ENCODE results near the gene ADGRD1. TPM values are rescaled to one million over a fixed set of nuclear protein-coding genes. Genes with fewer than 3 reads are reported as not detected.

Gene ADGRD1
- total RNA-seq, 1 donor from 2014 or later, result 0.47 TPM

DNA sequence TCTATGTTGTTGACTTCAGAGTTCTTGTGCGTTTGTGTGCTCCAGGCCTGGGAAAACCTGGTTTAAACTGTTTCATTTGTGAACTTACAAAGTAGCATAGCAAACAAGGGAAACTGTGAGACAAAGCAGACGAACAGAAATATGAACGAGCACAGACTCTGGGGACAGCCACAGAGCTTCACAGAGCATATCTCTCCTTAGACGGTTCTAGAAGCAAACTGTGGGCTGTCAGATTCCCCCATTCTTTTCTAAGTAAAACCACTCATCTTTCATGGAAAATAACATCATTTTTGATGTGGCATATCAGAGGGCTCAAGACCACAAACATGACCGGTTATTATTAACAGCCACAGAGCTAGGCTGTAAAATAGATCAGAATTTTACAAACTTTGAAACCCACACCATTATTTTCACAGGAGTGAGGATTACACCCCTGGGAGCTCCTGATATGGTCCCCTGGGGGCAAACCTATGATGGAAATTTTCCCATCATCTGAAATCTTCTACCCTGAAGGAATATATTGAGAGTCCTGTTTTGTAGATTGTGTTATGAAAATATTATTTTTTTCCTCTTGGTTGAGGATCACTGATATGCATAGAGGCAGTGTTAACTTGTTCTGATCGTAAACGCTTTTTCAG is 102.0 kb downstream of the ADGRD1 start:
- H3K9me3 Mint-ChIP-seq, result no peaks in the 10 kb centered on the region
- H3K36me3 Mint-ChIP-seq (ENCODE audit: low read depth), result no peaks in the 10 kb centered on the region
- ChIA-PET POLR2A (no interaction called here), CTCF (no interaction called here)
- no peak overlapping the region for H3K27ac Mint-ChIP-seq
- DNase-seq (no peak), ATAC-seq (ENCODE audit: low read depth) (no peak)
- H3K4me3 Mint-ChIP-seq, result no peak overlapping the region
- peaks cover 23% of the 10 kb centered on the region for H3K27me3 Mint-ChIP-seq
- TF ChIP-seq, protein P1, sequence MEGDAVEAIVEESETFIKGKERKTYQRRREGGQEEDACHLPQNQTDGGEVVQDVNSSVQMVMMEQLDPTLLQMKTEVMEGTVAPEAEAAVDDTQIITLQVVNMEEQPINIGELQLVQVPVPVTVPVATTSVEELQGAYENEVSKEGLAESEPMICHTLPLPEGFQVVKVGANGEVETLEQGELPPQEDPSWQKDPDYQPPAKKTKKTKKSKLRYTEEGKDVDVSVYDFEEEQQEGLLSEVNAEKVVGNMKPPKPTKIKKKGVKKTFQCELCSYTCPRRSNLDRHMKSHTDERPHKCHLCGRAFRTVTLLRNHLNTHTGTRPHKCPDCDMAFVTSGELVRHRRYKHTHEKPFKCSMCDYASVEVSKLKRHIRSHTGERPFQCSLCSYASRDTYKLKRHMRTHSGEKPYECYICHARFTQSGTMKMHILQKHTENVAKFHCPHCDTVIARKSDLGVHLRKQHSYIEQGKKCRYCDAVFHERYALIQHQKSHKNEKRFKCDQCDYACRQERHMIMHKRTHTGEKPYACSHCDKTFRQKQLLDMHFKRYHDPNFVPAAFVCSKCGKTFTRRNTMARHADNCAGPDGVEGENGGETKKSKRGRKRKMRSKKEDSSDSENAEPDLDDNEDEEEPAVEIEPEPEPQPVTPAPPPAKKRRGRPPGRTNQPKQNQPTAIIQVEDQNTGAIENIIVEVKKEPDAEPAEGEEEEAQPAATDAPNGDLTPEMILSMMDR (IDR thresholded peaks at IDR 0.05), result no peak
- no peaks in the 10 kb centered on the region for H3K4me1 Mint-ChIP-seq
- intact Hi-C loops (cut with micrococcal nuclease), result no loop called here

DNA sequence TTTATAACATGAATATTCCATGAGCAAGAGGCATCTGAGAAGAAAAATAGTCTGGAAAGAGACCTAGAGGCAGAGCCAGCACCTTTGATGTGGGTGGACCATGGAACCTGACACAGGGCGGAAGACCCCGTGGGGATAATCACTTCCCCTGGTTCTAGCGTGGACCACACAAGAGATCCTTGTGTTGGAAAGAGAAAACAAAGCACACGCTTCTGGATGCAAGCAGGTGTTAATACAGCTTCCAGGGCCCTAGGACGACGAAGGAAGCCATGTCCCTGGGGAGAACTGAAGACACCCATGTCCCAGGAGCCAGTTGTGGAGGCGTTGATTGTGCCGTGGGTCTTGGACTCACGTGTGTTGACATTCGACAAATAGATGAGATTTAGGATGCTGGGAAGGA is 102.9 kb downstream of the ADGRD1 start:
- TF ChIP-seq, protein P1 (IDR thresholded peaks at IDR 0.05), result no peak
- no peak overlapping the region for H3K27ac Mint-ChIP-seq
- CTCF ChIA-PET, result interaction anchor here (1.3 kb wide), 1 partner anchor 50 kb away, joined by 3 read pairs; no protein-coding TSS in a partner anchor
- no peak for ATAC-seq (ENCODE audit: low read depth)
- no peak overlapping the region for H3K4me3 Mint-ChIP-seq
- H3K36me3 Mint-ChIP-seq (ENCODE audit: low read depth), result no peaks in the 10 kb centered on the region
- H3K27me3 Mint-ChIP-seq, result peaks cover 24% of the 10 kb centered on the region
- POLR2A ChIA-PET, result no interaction called here
- no peaks in the 10 kb centered on the region for H3K9me3 Mint-ChIP-seq
- H3K4me1 Mint-ChIP-seq, result no peaks in the 10 kb centered on the region
- DNase-seq, result no peak
- intact Hi-C loops (cut with micrococcal nuclease), result no loop called here

DNA sequence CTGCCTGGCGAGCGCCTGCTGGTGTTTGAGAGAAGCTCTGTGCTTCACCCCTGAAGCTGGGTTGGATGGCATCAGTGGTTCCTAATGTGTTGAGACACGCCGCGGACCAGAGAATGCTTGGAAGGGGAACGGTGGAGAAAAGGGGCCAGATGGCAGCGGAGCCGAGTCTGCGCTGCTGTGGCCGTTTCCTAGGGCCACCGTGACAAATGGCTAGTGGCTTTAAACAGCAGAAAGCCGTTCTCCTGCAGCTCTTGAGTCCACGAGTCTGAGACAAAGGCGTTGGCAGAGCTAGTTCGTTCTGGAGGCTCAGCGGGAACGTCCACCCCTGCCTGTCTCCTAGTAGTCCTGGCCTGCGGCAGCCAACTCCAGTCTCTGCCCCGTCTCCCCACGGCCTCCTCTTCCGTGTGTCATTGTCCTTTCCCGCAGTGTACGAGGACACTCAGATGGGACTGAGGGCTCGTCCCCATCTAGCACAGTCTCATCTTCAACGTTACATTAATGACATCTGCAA is 103.6 kb downstream of the ADGRD1 start:
- no peaks in the 10 kb centered on the region for H3K4me1 Mint-ChIP-seq
- POLR2A ChIA-PET, result no interaction called here
- no peak for ATAC-seq (ENCODE audit: low read depth)
- no peak overlapping the region for H3K4me3 Mint-ChIP-seq
- H3K36me3 Mint-ChIP-seq (ENCODE audit: low read depth), result no peaks in the 10 kb centered on the region
- H3K9me3 Mint-ChIP-seq, result no peaks in the 10 kb centered on the region
- H3K27ac Mint-ChIP-seq, result no peak overlapping the region
- TF ChIP-seq, protein P1 (IDR thresholded peaks at IDR 0.05), result no peak
- peaks cover 24% of the 10 kb centered on the region for H3K27me3 Mint-ChIP-seq
- CTCF ChIA-PET, result interaction anchor here (1.3 kb wide), 1 partner anchor 49 kb away, joined by 3 read pairs; no protein-coding TSS in a partner anchor
- intact Hi-C loops (cut with micrococcal nuclease), result no loop called here
- DNase-seq, result peak; percentile 8

DNA sequence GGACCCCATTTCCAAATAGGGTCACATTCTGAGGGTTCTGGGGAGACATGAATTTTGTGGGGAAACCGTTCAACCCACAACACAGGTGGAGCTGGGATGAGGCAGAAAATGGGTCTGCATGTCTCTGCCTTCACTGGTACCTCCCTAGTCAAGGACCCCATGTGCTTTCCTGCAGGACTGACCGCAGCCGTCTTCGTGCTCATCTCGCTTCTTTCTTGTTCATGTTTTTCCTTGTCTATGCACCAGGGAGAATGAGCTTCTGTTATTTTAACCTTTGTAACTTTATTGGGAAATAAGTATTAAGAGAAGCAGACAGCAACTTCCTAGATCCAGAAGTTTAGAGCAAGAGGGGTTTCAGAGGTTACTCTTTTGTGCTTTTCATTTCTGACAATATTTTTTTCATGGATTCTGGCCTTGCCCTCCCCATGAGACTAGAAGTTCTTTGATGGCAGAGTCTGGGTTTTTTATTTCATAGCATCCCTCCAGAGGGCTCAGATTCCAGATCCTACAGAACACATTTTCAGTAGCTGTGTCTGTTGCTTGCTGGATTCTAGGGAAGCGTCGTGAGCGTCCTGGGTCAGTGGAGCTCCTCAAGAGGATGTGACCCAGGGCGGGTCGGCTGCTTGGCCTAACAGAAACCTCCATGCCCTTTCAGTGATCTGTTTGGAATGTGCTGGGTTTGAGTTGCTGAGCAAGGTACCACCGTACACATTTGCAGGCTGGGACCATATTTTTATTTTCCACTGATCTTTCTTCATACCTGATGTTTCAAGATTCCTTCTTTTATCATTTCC is 104.2 kb downstream of the ADGRD1 start:
- ChIA-PET POLR2A (no interaction called here), CTCF (no interaction called here)
- DNase-seq, result no peak
- Mint-ChIP-seq H3K27me3 (peaks cover 27% of the 10 kb centered on the region), H3K4me1 (no peaks in the 10 kb centered on the region), H3K36me3 (ENCODE audit: low read depth) (no peaks in the 10 kb centered on the region), H3K4me3 (no peak overlapping the region), H3K27ac (no peak overlapping the region), H3K9me3 (no peaks in the 10 kb centered on the region)
- no peak for ATAC-seq (ENCODE audit: low read depth)
- intact Hi-C loops (cut with micrococcal nuclease), result no loop called here
- TF ChIP-seq, protein P1 (IDR thresholded peaks at IDR 0.05), result no peak

DNA sequence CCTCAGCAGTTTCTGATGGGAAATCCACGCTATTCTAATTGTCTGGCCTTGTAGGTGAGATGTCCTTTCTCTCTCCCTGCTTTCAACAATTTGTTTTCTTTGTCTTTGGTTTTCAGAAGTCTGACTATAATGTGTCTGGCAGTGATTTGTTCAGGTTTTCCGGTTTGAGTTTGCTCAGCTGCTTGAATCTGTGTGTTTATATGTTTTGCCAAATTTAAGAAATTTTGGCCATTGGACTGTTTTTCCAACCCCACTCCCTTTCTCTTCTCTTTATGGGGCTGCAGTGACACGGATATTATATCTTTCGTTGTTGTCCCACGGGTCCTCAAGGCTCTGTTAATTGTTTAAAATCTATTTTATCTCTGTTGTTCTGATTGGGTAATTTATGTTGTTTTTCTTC is 105.0 kb downstream of the ADGRD1 start:
- ChIA-PET POLR2A (no interaction called here), CTCF (no interaction called here)
- TF ChIP-seq, protein P1 (IDR thresholded peaks at IDR 0.05), result no peak
- no peak overlapping the region for H3K4me3 Mint-ChIP-seq
- H3K27ac Mint-ChIP-seq, result no peak overlapping the region
- DNase-seq, result no peak
- no peak for ATAC-seq (ENCODE audit: low read depth)
- peaks cover 27% of the 10 kb centered on the region for H3K27me3 Mint-ChIP-seq
- intact Hi-C loops (cut with micrococcal nuclease), result no loop called here
- H3K9me3 Mint-ChIP-seq, result no peaks in the 10 kb centered on the region
- H3K36me3 Mint-ChIP-seq (ENCODE audit: low read depth), result no peaks in the 10 kb centered on the region
- no peaks in the 10 kb centered on the region for H3K4me1 Mint-ChIP-seq

All from activated B cell treated with CpG ODN at 0.5 μM for 24 hours (primary cell).